Measurements from ENCODE around the gene EPS8L1. TPM values are rescaled to one million over a fixed set of nuclear protein-coding genes. Genes with fewer than 3 reads are reported as not detected.
"Not testable (repeated sequence)": the region's sequence is repeated elsewhere in the genome, so short reads cannot be mapped to it uniquely, and the experiment has no call there.

Gene EPS8L1
- total RNA-seq, 1 donor from 2014 or later: 54.0 TPM

GRCh38 chr19:55034751-55035150, 40.9 kb upstream of the EPS8L1 start:
- Mint-ChIP-seq H3K9me3 (no peaks in the 10 kb centered on the region), H3K4me3 (no peak overlapping the region), H3K27me3 (no peaks in the 10 kb centered on the region), H3K36me3 (peaks cover 2% of the 10 kb centered on the region), H3K27ac (no peak overlapping the region), H3K4me1 (ENCODE audit: unreplicated experiment) (no peaks in the 10 kb centered on the region)
- DNase-seq (ENCODE audit: extremely low spot score, unreplicated experiment): no peak
- no peak for TF ChIP-seq CTCF (conservative IDR thresholded peaks at IDR 0.05)

GRCh38 chr19:55036058-55036457, 39.6 kb upstream of the EPS8L1 start:
- no peaks in the 10 kb centered on the region for H3K9me3 Mint-ChIP-seq

GRCh38 chr19:55037603-55038002, 38.1 kb upstream of the EPS8L1 start:
- DNase-seq (ENCODE audit: extremely low spot score, unreplicated experiment); H3K27ac Mint-ChIP-seq; H3K36me3 Mint-ChIP-seq; H3K27me3 Mint-ChIP-seq; H3K4me1 Mint-ChIP-seq (ENCODE audit: unreplicated experiment); H3K9me3 Mint-ChIP-seq; H3K4me3 Mint-ChIP-seq: not testable (repeated sequence)

More at GRCh38 chr19:55036058-55036457, 39.6 kb upstream of the EPS8L1 start:
- no peaks in the 10 kb centered on the region for H3K27me3 Mint-ChIP-seq
- no peak for DNase-seq (ENCODE audit: extremely low spot score, unreplicated experiment)
- H3K36me3 Mint-ChIP-seq: peaks cover 4% of the 10 kb centered on the region
- H3K27ac Mint-ChIP-seq: no peak overlapping the region
- H3K4me3 Mint-ChIP-seq: no peak overlapping the region
- no peaks in the 10 kb centered on the region for H3K4me1 Mint-ChIP-seq (ENCODE audit: unreplicated experiment)
- TF ChIP-seq CTCF (conservative IDR thresholded peaks at IDR 0.05): no peak

GRCh38 chr19:55040654-55041053, 35.0 kb upstream of the EPS8L1 start:
- H3K9me3 Mint-ChIP-seq; DNase-seq (ENCODE audit: extremely low spot score, unreplicated experiment); H3K4me1 Mint-ChIP-seq (ENCODE audit: unreplicated experiment); H3K27me3 Mint-ChIP-seq; H3K27ac Mint-ChIP-seq; H3K4me3 Mint-ChIP-seq; H3K36me3 Mint-ChIP-seq: not testable (repeated sequence)

GRCh38 chr19:55041244-55041626, 34.4 kb upstream of the EPS8L1 start:
- TF ChIP-seq CTCF (conservative IDR thresholded peaks at IDR 0.05): no peak
- H3K27ac Mint-ChIP-seq: no peak overlapping the region
- no peaks in the 10 kb centered on the region for H3K4me1 Mint-ChIP-seq (ENCODE audit: unreplicated experiment)
- no peaks in the 10 kb centered on the region for H3K9me3 Mint-ChIP-seq
- no peak overlapping the region for H3K4me3 Mint-ChIP-seq
- H3K36me3 Mint-ChIP-seq: peaks cover 4% of the 10 kb centered on the region
- no peak for DNase-seq (ENCODE audit: extremely low spot score, unreplicated experiment)
- H3K27me3 Mint-ChIP-seq: no peaks in the 10 kb centered on the region

GRCh38 chr19:55041627-55042343, 33.9 kb upstream of the EPS8L1 start:
- H3K9me3 Mint-ChIP-seq: no peaks in the 10 kb centered on the region
- H3K4me1 Mint-ChIP-seq (ENCODE audit: unreplicated experiment): no peaks in the 10 kb centered on the region
- no peak overlapping the region for H3K4me3 Mint-ChIP-seq
- no peaks in the 10 kb centered on the region for H3K27me3 Mint-ChIP-seq
- peaks cover 4% of the 10 kb centered on the region for H3K36me3 Mint-ChIP-seq
- no peak overlapping the region for H3K27ac Mint-ChIP-seq
- DNase-seq (ENCODE audit: extremely low spot score, unreplicated experiment): no peak
- TF ChIP-seq CTCF (conservative IDR thresholded peaks at IDR 0.05): no peak

- TF ChIP-seq CTCF (conservative IDR thresholded peaks at IDR 0.05): no peak
- H3K4me1 Mint-ChIP-seq (ENCODE audit: unreplicated experiment): no peaks in the 10 kb centered on the region
- no peaks in the 10 kb centered on the region for H3K27me3 Mint-ChIP-seq
- no peaks in the 10 kb centered on the region for H3K9me3 Mint-ChIP-seq
- no peak overlapping the region for H3K27ac Mint-ChIP-seq
- no peak overlapping the region for H3K4me3 Mint-ChIP-seq
- H3K36me3 Mint-ChIP-seq: peaks cover 4% of the 10 kb centered on the region
- no peak for DNase-seq (ENCODE audit: extremely low spot score, unreplicated experiment)
Observed at GRCh38 chr19:55042344-55042678, 33.4 kb upstream of the EPS8L1 start.
